ENCODE measurements around the gene ZNF837.
"Not testable (repeated sequence)": the region's sequence is repeated elsewhere in the genome, so short reads cannot be mapped to it uniquely, and the experiment has no call there.

The ZNF837 gene

DNA sequence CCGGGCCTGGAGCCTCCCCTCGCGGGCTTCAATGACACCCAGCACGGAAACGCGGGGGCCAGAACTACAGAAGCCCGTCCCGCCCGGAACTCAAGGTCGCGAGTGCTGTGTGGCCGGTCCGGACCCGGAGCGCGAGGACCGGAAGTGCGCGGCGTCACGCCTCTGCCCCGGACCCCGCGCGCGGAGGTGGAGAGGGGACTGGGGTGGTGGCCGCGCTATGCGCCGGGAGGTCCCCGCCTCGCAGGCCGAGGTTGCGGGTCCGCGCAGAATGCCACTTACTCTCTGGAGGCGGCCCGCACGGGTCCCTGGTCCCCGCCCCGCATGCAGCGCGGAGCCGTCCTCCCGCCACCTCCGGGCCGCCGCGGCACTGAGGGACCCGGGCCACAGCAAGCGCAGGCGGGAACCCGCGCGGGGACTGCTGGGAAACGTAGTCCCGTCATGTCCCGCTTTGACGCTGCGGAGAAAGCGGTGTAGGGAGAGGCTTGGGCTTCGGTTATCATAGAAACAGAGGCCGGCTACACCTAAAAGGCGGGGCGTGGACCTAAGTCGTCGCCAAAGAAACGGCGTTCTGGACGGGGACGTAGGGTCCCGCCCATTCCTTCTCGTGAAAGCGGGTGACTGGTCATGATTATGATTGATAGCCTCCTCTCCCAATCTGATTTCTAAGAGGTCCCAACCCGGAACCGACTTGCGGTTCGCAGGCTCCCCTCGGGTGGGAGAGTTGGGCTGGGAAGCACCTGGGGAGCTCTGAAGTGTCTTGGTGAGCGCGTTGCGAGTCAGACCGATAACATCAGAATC is at the start of gene ZNF837:
Gene ZNF837, minus strand, starts transcription at position 369 of the 798 bp plus-strand sequence. CDS start 11,698 bp downstream, outside the sequence.
- peak; percentile 95 for FAIRE-seq

DNA sequence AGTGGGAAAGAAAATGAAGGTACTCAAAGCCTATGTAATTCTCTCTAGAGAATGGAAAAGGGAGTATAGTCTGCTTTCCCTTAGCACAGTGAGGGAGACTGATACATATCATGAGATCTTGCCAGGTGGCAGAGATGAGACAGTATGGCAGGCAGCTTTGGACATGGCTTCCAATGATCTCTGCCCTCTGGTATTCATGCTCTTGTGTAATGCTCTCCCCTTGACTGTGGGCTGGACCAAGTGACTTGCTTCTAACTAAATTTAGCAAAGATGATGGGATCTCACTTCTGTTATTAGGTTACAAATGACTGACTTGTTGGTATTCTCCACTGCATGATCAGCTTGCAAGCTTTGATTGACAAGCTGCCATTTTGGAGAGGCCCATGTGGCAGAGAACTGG is 48.9 kb upstream of the ZNF837 start:
- no peak for FAIRE-seq

DNA sequence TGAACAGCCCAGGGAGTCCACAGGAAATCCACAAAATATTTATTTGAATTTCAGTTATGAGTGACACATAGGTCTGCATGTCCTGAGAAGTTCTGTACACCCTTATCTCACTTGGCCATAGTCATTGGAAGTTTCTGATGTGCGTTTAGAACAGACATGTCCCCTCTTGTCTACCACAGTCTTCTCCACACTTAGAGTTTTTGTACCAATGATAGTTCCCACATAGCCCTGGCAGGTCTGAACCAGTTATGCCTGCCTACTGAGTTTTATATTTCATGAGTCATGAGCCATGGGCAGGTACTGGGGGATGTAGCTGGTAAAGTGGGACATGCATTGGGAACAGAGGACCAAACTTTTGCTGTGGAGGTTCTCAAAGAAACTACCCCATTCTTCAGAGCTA is 47.8 kb upstream of the ZNF837 start:
- FAIRE-seq: no peak

DNA sequence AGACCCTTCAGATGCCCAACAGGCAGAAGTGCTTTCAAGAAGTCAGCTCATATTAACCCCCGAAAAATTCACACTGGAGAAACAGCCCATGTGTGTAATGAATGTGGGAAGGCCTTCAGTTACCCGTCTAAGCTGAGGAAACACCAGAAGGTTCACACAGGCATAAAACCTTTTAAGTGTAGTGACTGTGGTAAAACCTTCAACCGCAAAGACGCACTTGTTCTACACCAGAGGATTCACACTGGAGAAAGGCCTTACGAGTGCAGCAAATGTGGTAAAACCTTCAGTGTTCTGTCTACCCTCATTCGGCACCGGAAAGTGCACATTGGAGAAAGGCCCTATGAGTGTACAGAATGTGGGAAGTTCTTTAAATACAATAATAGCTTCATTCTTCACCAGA is 36.2 kb upstream of the ZNF837 start:
- no peak for FAIRE-seq

DNA sequence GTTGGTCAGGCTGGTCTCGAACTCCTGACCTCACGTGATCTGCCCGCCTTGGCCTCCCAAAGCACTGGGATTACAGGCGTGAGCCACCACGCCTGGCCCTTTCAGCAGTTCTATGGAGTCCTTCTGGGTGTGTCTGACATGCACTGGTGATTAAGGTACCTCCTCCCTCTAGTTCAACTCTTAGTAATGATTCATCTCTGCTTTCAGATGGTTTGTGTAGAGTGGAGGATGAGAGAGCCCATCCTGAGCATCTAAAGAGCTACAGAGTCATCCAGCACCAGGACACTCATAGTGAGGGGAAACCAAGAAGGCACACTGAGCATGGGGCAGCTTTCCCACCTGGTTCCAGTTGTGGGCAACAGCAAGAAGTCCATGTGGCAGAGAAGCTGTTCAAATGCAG is 35.8 kb upstream of the ZNF837 start:
- no peak for FAIRE-seq

DNA sequence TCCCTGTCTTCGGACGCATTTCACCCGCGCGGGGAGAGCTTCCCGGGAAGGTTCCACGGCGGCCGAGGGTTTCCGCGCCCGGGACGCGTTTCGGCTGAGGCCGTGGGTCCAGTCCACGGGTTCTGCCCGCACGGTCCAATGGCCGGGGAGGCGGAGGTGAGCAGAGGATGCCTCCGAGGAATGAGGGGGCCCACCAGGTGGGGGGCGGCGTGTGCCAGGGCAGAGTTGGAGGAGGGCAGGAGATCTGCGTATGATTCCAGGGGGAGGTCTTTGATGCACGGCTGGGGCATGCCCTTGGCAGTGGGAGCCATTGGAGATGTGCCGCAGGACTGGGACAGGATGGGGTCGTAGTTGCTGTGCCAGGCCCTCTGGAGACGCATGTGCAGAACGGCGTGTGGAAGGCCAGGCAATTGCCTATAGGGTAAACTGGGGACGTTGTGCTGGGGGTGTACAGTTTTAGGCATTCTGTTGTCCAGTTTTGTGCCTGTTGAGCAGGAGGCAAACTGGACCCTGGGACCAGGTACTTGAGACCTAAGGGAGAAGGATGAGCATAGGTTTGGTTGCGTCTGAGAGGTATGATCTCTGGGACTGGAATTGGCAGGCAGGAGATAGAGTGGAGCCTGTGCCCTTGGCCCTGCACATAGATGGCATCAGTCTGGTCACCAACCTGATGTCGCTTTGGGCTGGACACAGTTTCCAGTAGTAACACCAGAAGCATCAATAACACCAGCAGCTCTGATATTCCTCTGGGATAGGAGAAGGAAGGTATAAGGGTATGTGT is 28.4 kb upstream of the ZNF837 start:
- FAIRE-seq: no peak

DNA sequence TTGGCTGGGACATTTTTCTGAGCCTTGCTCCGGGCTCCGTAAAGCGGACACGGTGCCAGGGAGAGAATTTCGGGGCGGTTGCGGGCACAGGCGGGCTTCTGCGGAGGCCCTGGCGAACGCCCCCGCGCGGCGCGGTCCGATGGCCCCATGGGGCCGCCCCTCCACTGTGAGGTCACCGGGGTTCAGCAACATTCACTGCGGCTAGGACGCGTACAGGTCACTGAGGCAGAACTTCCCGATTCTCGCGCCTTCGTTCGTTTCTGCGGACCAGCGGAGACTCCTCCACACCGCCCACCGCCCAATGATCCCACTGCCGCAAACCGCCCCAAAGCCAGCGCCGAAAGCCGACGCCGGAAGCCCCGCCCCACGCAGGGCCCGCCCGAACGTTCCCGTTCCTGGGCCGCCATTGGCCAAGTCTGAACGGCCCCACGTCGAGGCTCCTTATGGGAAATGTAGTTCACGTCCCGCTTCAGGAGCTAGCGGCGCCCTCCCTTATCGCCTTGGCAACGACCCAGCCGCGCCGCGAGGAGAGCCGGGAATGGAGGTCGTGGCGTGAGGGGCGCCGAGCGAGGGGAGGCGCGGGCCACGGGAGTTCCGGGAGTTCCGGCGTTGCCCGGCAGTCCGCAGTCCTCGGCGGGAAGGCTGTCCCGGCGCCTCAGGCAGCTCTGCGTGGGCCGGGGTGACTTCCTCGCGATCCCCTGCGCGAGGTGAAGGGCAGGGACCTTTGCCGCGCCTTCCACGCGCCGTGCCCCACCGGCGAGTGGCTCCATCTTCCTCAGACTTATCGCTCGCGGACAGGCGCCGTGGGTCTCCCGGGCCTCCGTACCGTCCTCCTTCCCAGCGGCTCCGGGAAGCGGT is 27.6 kb upstream of the ZNF837 start, which contains the start of gene ZNF584:
Gene ZNF584, plus strand, starts transcription at position 498 of the 858 bp plus-strand sequence. CDS start 499 bp downstream, outside the sequence.
- FAIRE-seq: no peak

DNA sequence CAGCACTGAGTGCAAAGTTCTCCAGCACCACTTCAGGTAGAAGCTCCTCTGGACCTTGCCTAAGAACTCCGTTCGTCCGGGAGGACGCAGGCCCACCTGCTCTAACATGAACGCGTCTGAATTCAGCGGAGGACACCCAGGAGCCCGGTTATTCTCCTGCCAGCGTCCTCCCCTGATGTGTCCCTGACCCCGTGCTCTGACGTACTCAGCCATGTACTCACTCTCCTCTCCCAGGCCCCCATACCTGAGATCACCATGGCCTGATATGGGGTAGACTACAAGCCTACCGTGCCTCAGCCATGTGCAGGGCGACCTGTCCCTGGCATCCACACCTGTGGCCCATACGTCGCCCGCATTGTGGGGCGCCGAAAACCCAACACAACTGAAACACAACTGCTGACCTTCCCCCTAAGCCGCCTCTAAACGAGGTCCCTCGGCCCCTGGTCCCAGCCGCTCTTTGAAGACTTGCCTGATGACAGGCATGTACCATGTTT is 26.9 kb upstream of the ZNF837 start:
- no peak for FAIRE-seq

DNA sequence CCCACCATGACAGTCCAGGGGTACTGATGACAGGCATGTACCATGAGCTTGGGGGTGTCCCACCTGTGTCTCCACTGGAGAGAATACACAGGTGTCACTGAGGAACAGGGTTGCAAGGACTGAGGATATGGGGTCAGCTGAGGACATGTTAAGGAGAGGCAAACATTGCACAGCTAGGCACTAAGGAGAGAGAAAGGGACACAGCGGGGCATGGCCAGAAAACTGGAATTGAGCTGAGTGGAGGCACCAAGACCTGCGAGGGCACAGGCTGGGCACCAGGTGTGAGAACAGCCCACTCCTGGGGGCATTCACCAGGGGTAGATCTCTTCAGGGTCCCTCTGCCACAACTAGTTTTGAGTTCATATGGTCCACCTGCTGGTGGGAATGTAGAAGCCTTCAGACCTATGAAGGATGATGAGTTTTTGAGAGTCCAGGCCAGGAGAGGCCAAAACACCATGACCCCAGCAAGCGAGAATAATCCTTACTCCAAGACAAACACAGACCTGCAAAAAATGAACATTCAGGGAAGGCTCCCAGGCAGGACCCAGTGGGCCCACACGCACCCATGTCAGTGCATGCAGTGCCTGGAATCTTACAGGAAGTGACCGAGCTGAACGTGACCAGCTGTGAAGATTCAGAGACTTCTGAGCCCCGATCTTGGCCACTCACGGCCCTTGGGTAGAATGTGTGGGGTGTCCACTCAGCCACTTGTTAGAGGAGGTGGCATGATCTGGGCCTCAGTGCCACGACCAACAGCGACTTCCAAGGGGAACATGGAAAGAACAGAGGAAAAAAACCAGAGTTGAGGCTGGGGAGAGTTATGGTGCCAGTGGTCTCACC is 26.2 kb upstream of the ZNF837 start:
- FAIRE-seq: no peak

DNA sequence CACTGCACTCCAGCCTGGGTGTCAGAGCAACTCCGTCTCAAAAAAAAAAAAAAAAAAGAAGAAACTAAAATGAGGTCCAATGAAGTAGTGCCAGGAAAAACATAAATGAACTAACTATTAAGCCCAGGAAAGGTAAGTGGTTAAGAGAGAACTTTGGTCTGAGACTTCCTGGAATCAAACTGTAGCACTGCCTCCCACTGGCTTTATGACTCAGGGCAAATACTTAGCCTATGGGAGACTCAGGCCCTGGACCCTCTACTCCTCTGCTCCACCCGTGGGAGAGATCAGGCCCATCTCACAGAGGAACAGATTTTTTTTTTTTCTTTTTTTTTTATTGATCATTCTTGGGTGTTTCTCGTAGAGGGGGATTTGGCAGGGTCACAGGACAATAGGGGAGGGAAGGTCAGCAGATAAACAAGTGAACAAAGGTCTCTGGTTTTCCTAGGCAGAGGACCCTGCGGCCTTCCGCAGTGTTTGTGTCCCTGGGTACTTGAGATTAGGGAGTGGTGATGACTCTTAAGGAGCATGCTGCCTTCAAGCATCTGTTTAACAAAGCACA is 23.2 kb upstream of the ZNF837 start:
- FAIRE-seq: not testable (repeated sequence)

DNA sequence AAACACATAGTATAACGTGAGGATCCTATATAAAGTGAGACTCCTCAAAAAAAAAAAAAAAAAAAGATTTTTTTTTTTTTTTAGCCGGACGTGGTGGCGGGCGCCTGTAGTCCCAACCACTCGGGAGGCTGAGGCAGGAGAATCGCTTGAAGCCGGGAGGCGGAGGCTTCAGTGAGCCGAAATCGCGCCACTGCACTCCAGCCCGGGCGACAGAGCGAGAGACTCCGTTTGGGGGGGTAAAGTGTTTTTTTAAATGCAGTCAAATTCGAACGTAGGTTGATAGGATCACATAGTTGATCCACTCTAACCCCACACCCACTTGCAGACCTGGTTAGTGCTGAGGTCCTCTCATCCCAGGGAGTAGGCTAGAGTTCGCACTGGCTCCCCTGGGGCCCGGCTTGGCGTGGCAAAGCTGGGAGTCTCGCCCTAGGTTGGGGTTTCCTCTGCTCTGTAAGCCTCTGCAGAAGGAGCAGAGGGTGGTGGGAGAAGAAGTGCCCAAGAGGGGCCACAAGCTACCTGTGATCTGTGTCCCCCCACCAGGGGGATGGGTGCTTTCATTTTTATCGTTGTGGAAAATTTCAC is 21.1 kb upstream of the ZNF837 start:
- FAIRE-seq: no peak

DNA sequence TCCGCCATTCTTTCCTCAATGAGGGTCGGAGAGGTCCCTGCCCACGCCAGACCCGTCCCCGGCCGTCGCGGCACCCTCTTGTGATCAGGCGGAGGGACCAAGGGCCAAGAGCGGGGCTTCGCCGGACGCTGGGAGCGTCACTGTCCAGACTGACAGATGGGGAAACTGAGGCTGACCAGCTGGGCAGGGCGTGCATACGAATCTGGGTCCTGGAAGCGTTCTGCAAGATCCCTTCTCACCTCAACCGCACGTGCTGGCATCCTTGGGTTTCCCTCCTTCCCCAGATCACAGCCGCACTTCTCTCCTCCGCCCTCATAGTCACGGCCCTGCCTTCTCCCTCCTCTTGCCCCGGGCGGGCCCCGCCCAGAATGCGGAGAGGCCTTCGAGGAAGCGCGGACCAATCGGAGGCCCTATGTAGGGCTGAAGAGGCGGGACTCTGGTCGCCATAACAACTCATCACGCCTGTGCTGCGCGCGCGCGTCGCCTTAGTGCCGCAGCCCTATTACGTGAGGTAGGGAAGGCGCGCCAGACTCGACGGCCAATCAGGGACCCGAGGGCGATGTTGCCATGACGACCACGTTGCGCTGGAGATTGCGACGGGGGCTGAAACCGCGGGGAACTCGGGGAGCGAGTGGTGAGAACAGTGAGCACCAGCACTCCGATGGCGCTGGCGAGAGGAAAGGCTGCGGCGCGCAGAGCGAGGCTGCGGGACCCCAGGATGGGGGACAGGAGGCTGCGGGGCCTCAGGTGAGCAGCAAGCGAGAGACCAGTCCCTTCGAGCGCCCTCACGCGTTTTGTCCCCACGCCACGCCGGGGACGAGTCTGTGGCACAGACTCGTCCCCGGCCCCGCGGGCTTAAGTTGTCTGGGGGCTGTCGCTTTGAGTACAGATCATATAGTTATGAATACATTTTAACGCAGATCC is 20.3 kb upstream of the ZNF837 start:
- FAIRE-seq: peak; percentile 95

DNA sequence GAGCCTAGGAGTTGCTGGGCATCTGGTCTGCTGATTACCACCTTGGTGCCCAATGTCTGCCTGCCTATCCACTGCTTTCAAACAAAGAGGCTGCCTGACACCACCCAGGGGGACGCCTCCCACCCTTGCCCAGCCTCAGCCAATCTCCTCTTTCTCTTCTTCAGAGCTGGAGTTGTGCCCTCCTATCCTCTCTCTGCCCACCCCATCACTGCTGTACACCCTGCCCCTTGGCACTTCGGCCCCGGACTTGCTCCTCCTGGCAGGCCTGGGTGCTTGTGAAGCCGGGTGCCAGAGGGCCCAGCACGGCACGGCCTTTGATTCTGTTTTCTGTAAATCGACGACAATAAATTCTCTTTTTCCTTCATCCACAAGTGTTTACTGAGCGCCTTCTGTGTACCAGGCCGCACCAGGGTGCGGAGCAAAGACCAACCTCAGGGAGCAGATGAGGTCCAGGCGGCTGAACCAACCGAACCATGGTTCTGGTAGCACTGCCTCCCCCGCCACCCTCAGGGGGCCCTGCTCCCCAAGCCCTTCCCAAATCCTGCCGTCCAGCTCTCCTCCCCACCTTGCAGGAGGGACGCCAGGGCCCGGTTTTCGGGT is 19.6 kb upstream of the ZNF837 start:
- FAIRE-seq: no peak

DNA sequence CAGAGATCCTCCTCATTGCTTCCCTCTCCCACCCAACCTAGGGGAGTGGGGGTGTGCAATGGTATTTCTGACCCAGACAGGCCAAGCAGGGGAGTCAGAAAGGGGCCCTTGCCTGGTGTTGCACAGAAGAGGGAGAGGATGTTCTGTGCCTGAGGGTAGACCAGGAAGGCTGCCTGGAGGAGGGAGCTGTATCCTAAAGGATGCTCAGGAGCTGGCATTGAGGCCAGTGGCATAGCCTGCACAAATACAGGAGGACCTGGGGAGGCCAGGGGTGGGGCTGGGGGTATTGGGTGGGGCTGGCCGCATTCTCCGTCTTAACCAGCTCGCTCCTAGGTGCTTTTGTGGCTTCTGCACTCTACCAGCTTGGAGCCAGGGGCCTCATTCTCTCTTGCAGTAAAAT is 19.1 kb upstream of the ZNF837 start:
- FAIRE-seq: no peak

DNA sequence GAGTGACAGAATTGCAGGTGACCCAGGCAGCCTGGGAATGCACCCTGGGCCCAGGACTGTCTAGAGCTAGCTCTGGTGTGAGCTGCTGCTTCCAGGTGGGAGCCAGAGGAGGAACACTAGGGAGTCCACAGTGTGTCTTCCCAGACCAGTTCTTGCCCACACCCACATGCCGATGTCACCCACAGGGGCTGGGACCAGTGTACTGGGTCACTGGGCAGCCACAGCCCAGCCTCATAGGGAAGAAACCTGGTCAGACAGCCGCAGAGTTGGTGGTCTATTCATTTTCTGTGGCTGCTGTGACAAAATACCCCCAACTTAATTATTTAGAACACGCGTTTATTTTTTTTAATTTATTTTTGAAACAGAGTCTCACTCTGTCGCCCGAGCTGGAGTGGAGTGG is 17.7 kb upstream of the ZNF837 start:
- no peak for FAIRE-seq

DNA sequence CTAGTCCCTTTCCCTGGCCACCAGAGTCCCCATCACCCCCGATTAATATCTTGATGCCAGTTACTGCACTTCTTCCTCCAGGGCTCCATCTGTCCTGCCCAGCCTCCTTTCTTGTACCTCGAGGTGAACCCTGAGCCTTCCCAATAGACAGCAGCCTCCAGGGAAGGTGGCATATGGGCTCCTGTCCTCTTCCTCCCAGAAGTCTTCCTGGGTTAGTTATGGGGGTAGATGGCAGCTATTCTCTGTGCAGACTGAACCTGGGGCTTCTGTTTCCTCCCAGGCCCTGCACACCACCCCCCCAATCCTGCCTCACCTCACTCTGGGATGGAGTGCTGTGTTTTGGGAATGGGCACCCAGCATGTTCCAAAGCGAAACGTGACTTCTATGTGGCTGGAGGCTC is 17.3 kb upstream of the ZNF837 start:
- FAIRE-seq: no peak

DNA sequence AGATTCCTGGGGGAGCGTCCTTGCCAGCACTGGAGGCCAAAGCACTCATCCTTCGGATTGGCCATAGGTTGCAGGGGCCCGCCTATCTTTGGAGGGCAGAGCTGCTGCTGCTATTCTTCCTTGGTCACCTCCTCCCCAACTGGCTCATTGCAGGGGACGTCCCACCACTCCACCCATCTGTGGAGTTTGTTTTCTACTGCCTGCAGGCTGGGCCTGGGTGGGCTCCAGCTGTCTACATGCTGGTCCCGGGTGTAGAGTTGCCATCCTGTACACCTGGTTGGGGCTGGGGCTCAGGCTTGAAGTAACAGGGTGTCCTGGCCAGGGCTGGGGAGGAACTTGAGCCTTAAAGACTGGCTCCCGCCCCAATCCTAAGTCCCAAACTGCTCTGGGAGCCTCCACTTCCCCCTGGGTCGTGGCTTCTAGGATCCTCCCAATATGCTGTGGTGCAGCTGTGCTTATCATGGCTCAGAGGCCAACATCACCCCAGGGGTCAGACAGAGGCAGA is 16.8 kb upstream of the ZNF837 start:
- FAIRE-seq: no peak

DNA sequence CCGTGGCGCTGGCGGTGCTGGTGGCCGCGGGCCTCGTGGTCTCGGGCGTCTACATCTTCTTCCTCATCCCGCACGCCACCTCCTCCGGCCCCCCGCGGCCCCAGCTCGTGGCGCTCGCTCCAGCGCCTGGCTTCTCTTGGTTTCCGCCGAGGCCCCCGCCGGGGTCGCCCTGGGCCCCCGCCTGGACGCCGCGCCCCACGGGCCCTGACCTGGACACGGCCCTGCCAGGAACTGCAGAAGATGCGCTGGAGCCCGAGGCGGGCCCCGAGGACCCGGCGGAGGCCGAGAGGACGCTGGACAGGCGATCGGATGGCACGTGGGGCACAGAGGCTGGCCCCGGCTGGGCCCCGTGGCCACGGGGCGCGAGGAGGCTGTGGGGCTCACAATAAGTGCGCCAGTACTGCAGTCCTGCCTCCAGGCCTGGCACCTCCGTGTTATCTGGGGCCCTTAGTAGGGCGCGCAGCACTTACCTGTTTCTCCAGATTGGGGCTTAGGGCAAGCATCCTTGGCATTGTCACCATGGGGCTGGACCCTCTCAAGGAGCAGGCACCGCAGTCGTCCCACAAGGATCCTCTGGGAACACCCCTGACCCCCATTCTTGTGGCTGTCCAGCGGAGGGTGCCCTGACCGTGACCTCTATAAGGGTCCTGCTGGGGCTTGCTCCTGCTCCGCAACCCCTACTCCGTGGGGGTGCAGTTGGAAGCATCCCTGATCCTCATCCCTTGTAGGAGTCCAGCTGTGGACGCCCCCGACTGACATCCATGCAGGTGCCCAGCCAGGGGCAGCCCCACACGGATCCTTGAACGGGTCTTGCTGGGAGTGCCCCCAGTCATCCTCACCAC is 16.1 kb upstream of the ZNF837 start:
- no peak for FAIRE-seq

All from TTC549 (cell line).